Ammon's horn (tissue), 1 donor: ENCODE data around the gene FASTKD1.

Experiments
- DNase-seq: peaks from one replicate; pipeline ENCODE4 v3.0.0-alpha.2; 2016; ENCODE audit warnings: low spot score

Gene FASTKD1

DNA sequence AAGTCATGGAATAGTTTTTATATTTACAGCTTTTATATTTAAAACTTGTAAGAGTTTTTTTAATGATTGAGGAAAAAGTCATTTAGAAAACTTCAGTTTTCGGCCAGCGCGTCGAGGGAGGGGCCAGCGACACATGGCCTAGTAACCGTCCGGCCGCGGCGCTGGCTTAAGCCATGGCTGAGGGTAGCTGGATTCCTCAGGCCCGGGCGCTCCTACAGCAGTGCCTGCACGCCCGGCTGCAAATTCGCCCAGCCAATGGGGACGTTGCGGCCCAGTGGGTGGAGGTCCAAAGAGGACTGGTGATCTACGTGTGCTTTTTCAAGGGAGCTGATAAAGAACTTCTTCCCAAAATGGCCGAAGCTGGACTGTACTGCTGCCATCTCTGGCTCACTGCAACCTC is 69.0 kb downstream of the FASTKD1 start:
- DNase-seq: no peak

DNA sequence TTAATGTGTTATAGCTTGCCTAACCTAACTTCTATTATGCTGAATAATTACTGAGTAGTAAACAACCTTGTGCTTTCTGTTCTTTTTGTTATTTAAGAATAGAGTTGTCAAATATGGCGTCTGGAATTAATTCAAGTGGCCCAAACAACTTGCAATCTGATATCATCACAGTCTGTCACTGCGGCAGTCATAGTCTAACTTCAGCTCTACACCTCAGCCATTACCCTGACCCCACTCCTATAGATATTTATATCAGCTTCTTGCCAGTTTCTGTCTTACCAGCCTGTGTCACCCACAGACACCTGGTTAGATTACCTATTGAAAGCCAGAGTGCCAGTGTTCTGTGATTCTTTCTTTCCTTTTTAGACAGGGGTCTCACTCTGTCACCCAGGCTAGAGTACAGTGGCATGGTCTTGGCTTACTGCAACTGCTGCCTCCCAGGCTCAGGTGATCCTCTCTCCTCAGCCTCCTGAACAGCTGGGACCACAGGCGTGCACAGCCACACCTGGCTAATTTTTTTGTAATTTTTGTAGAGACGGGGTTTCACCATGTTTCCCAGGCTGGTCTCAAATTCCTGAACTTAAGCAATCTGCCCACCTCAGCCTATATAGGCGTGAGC is 78.2 kb downstream of the FASTKD1 start:
- no peak for DNase-seq

DNA sequence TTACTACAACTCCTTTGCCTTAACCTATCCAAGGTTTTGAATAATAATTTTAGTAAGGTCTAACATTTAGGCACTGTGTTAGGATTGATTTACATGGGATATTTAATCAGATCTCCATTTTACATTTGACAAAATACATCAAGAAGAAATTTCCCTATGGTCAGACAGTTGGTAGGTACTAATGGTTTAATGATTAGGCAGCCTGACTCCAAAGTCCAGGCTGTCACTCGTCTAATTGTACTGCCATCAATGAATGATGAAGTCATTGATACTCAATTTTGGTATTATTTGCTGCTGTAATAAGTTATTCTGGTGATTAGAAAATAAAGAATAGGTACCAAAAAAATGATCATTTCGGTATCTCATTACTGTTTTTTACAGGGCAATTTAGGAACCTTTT is 80.3 kb downstream of the FASTKD1 start:
- DNase-seq: no peak

DNA sequence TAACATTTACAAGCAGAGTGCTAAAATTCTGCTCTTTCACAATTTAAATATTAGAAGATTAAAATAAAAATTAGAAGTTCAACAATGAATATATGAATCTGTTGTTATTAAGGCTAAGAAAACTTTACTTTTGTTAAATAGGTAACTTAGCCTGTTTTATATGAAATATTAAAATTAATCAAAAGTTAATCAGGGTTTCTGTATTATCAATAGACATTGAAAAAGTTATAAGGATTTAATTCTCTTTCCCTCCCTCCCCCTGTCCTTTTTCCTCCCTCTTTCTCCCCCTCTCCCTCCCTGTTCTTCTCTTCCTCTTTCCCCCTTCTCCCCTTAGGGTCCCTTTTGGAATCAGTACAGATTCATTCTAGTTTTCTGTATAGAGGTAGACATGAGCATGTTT is 82.3 kb downstream of the FASTKD1 start:
- DNase-seq: no peak

DNA sequence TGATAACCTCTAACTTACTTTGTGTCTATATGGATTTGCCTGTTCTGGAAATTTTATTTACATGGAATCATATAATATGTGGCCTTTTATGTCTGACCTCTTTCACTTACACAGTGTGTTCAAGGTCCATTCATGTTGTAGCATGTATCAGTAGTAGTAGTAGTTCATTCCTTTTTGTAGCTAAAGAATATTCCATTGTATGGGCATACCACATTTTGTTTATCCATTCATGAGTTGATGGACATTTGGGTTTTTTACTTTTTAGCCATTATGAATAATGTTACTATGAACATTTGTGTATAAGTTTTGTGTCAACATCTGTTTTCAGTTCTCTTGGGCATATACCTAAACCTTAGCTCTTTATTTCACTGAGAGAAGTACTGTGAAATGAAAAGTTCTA is 82.8 kb downstream of the FASTKD1 start:
- no peak for DNase-seq

DNA sequence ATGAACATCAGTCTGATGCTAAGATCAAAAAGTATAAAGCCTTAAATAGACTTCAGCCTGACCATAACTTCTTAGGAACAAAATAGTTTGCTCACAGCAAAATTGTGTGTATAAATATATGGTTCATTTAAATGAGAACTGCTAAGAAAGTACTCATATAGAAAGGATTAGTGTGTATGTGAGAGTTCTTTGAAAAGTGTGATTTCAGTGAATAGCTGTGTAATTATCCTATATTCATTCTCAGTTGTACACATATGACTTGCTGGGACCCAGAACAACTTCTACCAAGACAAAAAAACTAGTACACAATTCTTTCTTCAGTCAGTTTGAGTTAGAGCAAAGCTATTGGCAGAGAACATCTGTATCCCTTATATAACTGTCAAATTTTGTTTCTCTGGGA is 87.2 kb downstream of the FASTKD1 start:
- no peak for DNase-seq

DNA sequence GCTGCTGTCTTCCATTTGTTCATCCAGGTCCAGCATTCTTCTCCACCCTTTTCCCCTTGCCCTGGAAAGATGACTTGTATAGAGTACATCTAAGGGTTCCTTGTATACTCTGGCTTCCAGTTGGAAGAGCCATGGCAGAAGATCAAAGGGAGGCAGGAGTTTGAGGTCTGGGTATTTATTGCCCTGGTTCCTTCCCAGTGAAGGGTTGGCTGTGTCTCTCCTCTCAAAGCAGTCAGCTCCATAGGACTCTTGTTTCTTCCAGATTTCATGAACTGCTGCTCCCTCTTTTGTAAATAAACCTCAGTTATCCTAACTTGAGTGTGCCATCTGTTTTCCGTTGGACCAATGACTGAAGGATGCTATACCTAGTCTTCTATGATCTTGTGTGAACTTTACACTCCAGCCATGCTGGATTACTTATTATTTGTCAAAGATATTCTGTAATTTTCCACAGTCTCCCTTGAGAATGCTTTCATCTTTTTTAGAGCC is 88.0 kb downstream of the FASTKD1 start:
- DNase-seq: no peak

DNA sequence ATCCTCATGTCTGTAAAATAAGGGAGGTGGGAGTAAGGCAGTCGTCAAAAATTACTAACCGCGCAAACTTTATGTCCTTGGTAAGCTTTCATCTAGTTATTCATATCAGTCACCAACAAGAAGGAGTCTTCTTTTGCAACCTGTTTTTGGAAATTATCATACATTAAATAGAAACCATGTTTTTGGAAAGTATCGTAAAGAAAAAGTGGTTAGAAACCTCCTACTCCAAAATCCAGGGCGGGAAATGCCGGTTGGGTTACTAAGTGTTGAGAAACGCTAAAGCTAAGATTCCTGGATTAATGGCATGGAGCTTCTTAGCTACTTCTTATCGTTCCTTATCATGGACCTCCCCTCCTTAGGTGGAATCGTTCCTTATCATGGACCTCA is 93.6 kb downstream of the FASTKD1 start:
- no peak for DNase-seq
